GM12878 (cell line): ENCODE data around the gene SAMD15. TPM values are rescaled to one million over a fixed set of nuclear protein-coding genes. Genes with fewer than 3 reads are reported as not detected.

Experiments
- ETV6 ChIP-seq, 2 experiments: fragments of 450-650 bp in 1 of 2; IDR thresholded peaks in 1 of 2; conservative IDR thresholded peaks in 1 of 2; 2 replicates each; pipeline ENCODE4 v1.6.1; 2014; ENCODE audit warnings: antibody characterized with exemption in 1 of 2, borderline replicate concordance in 1 of 2, low read depth in 1 of 2, mild to moderate bottlenecking in 1 of 2, moderate library complexity in 1 of 2
- GABPA ChIP-seq: IDR thresholded peaks from 2 replicates; pipeline ENCODE4 v1.6.1; 2014; ENCODE audit warnings: antibody characterized with exemption, low read depth, mild to moderate bottlenecking, inconsistent platforms
- HDAC2 ChIP-seq: fragments of 200-600 bp; sonication (generic); IDR thresholded peaks from 2 replicates; pipeline ENCODE4 v1.6.1; 2017
- IKZF1 ChIP-seq: fragments of 450-650 bp; conservative IDR thresholded peaks from 2 replicates; pipeline ENCODE4 v1.6.1; 2017; ENCODE audit warnings: antibody characterized with exemption, mild to moderate bottlenecking
- KAT2A ChIP-seq: conservative IDR thresholded peaks from 2 replicates; pipeline ENCODE4 v1.6.1; 2011; ENCODE audit warnings: low read depth, low read length; ENCODE audit not compliant: control insufficient read depth
- NFYA ChIP-seq: IDR thresholded peaks from 2 replicates; pipeline ENCODE4 v1.6.1; 2011; ENCODE audit warnings: low read depth, mild to moderate bottlenecking, low read length, improper control_type of control experiment, borderline replicate concordance
- POLR2AphosphoS5 ChIP-seq: IDR thresholded peaks from 2 replicates; pipeline ENCODE4 v1.6.1; 2011; ENCODE audit warnings: mild to moderate bottlenecking, low read length, inconsistent platforms
- RELA ChIP-seq: fragments of 450-650 bp; IDR thresholded peaks from 2 replicates; pipeline ENCODE4 v1.8.0; 2014; ENCODE audit warnings: borderline replicate concordance; ENCODE audit not compliant: partially characterized antibody
- RFX5 ChIP-seq: IDR thresholded peaks from 2 replicates; pipeline ENCODE4 v1.6.1; 2011; ENCODE audit warnings: low read depth, low read length, improper control_type of control experiment
- SIN3A ChIP-seq: IDR thresholded peaks from 2 replicates; pipeline ENCODE4 v1.6.1; 2012; ENCODE audit warnings: low read depth, low read length, improper control_type of control experiment
- SPI1 ChIP-seq: IDR thresholded peaks from 2 replicates; pipeline ENCODE4 v1.6.1; 2011; ENCODE audit warnings: low read depth, mild to moderate bottlenecking, low read length, moderate library complexity, borderline replicate concordance; ENCODE audit not compliant: insufficient read depth
- SUZ12 ChIP-seq: fragments of 200-600 bp; sonication (generic); IDR thresholded peaks from one replicate; pipeline ENCODE4 v1.6.1; 2018; ENCODE audit warnings: antibody characterized with exemption, mild to moderate bottlenecking; ENCODE audit not compliant: unreplicated experiment
- YBX1 ChIP-seq: fragments of 450-650 bp; IDR thresholded peaks from 2 replicates; pipeline ENCODE4 v1.6.1; 2016; ENCODE audit warnings: antibody characterized with exemption
- ZBED1 ChIP-seq: IDR thresholded peaks from 2 replicates; pipeline ENCODE4 v1.6.1; 2016; ENCODE audit warnings: borderline replicate concordance
- polyA plus RNA-seq, 11 experiments: library from polyadenylated mRNA; depleted of rRNA in 4 of 11; unstranded in 6 of 11; stranded (reverse) in 5 of 11; fragments of >200 nt; fragmentation: Nextera tagmentation in 4 of 11; fragmentation: Illumina TruSeq in 1 of 11; extraction: Ambion mirVana in 4 of 11; extraction: Trizol in 1 of 11; gene quantifications; 1 replicate in 1 of 11; 2 replicates in 10 of 11; pipeline versions ENCODE4 v1.2.1 to v1.2.3, GENCODE V29; 2011 to 2016; ENCODE audit warnings: inconsistent platforms in 2 of 11, missing spikeins in 2 of 11, low read depth in 1 of 11
- total RNA-seq, 4 experiments: library from RNA; depleted of rRNA in 3 of 4; stranded (reverse); fragments of >200 nt in 3 of 4; fragmentation: Illumina TruSeq in 1 of 4; extraction: Trizol in 1 of 4; gene quantifications; 2 replicates each; pipeline versions ENCODE4 v1.2.1 to v1.2.3, GENCODE V29; 2013 to 2021
- TF ChIP-seq, protein P1 (sequence below): fragments of 450-650 bp; IDR thresholded peaks from 2 replicates; pipeline ENCODE4 v1.6.1; 2016; ENCODE audit warnings: mild to moderate bottlenecking, moderate library complexity, borderline replicate concordance
- TF ChIP-seq, protein P2 (sequence below), 3 experiments: IDR thresholded peaks in 2 of 3; conservative IDR thresholded peaks in 1 of 3; 2 replicates each; pipeline ENCODE4 v1.5.1; 2011; ENCODE audit warnings: low read depth in 3 of 3, low read length in 3 of 3, mild to moderate bottlenecking in 3 of 3, control low read depth in 2 of 3, moderate library complexity in 2 of 3, inconsistent platforms in 1 of 3, mixed read lengths in 1 of 3; ENCODE audit not compliant: control insufficient read depth in 2 of 3, insufficient read depth in 1 of 3; ENCODE audit errors: extremely low read depth in 1 of 3
- TF ChIP-seq, protein P3 (sequence below): fragments of 450-650 bp; IDR thresholded peaks from 2 replicates; pipeline ENCODE4 v1.6.1; 2017; ENCODE audit warnings: mild to moderate bottlenecking, low read depth, inconsistent platforms; ENCODE audit not compliant: poor library complexity, severe bottlenecking
- TF ChIP-seq, protein P4 (sequence below): fragments of 450-650 bp; IDR thresholded peaks from 2 replicates; pipeline ENCODE4 v1.6.1; 2017; ENCODE audit warnings: antibody characterized with exemption, mild to moderate bottlenecking, moderate library complexity

Gene SAMD15
- total and polyA plus RNA-seq, 10 of the 15 experiments (the other 5 are each of a cell fraction or from before 2014, with no cell fraction given) = 0.33 to 2.0 (median 0.97) TPM

DNA sequence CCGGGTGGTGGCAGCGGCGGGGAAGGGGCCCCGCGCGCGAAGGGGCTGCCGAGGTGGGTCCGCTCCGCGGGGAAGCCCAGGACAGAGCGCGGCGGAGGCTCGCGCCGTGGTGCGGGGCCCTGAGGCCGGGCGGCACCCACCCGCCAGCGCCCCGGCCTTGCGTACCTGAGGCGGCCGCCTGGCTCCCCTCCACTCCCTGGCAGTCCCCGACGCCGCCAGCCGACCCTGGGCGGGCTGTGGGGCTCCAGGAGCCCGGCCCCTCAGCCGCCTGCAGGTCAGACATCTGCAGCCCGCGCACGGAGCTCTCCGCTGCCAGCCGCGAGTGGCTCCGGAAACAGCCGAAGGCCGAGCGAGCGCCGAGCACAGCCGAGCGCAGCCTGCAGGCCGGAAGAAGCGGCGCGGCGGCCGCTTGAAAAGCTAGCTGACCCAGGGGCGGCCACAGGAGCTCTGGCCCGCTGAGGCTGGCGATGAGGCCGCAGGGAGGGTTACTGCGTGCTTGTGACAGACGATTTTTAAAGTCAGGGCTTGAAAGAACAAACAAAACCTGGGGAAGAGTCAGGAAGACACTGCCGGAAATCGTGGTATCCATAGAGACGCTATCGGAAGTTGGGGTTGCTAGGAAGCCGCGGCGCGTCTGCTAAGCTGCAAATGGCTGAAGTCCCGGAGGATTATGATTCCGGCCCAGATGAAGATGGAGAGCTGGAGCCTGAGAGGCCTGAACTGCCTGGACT lies at the start of gene SAMD15, which contains the start of gene TMED8 (continued):
- TF ChIP-seq, protein P1, sequence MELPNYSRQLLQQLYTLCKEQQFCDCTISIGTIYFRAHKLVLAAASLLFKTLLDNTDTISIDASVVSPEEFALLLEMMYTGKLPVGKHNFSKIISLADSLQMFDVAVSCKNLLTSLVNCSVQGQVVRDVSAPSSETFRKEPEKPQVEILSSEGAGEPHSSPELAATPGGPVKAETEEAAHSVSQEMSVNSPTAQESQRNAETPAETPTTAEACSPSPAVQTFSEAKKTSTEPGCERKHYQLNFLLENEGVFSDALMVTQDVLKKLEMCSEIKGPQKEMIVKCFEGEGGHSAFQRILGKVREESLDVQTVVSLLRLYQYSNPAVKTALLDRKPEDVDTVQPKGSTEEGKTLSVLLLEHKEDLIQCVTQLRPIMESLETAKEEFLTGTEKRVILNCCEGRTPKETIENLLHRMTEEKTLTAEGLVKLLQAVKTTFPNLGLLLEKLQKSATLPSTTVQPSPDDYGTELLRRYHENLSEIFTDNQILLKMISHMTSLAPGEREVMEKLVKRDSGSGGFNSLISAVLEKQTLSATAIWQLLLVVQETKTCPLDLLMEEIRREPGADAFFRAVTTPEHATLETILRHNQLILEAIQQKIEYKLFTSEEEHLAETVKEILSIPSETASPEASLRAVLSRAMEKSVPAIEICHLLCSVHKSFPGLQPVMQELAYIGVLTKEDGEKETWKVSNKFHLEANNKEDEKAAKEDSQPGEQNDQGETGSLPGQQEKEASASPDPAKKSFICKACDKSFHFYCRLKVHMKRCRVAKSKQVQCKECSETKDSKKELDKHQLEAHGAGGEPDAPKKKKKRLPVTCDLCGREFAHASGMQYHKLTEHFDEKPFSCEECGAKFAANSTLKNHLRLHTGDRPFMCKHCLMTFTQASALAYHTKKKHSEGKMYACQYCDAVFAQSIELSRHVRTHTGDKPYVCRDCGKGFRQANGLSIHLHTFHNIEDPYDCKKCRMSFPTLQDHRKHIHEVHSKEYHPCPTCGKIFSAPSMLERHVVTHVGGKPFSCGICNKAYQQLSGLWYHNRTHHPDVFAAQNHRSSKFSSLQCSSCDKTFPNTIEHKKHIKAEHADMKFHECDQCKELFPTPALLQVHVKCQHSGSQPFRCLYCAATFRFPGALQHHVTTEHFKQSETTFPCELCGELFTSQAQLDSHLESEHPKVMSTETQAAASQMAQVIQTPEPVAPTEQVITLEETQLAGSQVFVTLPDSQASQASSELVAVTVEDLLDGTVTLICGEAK = peak; percentile 94
- no peak for TF ChIP-seq RFX5
- no peak for TF ChIP-seq HDAC2
- peak; percentile 89 for TF ChIP-seq GABPA
- no peak for TF ChIP-seq NFYA
- no peak for TF ChIP-seq POLR2AphosphoS5
- TF ChIP-seq YBX1 = no peak
- no peak for TF ChIP-seq SPI1
- TF ChIP-seq, protein P2, sequence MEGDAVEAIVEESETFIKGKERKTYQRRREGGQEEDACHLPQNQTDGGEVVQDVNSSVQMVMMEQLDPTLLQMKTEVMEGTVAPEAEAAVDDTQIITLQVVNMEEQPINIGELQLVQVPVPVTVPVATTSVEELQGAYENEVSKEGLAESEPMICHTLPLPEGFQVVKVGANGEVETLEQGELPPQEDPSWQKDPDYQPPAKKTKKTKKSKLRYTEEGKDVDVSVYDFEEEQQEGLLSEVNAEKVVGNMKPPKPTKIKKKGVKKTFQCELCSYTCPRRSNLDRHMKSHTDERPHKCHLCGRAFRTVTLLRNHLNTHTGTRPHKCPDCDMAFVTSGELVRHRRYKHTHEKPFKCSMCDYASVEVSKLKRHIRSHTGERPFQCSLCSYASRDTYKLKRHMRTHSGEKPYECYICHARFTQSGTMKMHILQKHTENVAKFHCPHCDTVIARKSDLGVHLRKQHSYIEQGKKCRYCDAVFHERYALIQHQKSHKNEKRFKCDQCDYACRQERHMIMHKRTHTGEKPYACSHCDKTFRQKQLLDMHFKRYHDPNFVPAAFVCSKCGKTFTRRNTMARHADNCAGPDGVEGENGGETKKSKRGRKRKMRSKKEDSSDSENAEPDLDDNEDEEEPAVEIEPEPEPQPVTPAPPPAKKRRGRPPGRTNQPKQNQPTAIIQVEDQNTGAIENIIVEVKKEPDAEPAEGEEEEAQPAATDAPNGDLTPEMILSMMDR (IDR thresholded peaks at IDR 0.05 in 2 of 3, conservative IDR thresholded peaks at IDR 0.05 in 1 of 3; ENCODE audit: control insufficient read depth in 2 of 3, extremely low read depth in 1 of 3, insufficient read depth in 1 of 3, low read depth in 3 of 3, low read length in 3 of 3) = peak in 2 of 3 experiments; percentile 25 to 27; a peak in 2 of 6 replicates
- TF ChIP-seq ETV6 (conservative IDR thresholded peaks at IDR 0.05 in 1 of 2, IDR thresholded peaks at IDR 0.05 in 1 of 2; ENCODE audit: borderline replicate concordance in 1 of 2, low read depth in 1 of 2) = no peak
- no peak for TF ChIP-seq ZBED1
- peak; percentile 70 for TF ChIP-seq IKZF1
- TF ChIP-seq SIN3A = peak; percentile 92; the same call in 1 of the 2 replicates
- no peak for TF ChIP-seq RELA
- no peak for TF ChIP-seq KAT2A
- TF ChIP-seq, protein P3, sequence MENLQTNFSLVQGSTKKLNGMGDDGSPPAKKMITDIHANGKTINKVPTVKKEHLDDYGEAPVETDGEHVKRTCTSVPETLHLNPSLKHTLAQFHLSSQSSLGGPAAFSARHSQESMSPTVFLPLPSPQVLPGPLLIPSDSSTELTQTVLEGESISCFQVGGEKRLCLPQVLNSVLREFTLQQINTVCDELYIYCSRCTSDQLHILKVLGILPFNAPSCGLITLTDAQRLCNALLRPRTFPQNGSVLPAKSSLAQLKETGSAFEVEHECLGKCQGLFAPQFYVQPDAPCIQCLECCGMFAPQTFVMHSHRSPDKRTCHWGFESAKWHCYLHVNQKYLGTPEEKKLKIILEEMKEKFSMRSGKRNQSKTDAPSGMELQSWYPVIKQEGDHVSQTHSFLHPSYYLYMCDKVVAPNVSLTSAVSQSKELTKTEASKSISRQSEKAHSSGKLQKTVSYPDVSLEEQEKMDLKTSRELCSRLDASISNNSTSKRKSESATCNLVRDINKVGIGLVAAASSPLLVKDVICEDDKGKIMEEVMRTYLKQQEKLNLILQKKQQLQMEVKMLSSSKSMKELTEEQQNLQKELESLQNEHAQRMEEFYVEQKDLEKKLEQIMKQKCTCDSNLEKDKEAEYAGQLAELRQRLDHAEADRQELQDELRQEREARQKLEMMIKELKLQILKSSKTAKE = no peak
- TF ChIP-seq SUZ12 = no peak
- TF ChIP-seq, protein P4, sequence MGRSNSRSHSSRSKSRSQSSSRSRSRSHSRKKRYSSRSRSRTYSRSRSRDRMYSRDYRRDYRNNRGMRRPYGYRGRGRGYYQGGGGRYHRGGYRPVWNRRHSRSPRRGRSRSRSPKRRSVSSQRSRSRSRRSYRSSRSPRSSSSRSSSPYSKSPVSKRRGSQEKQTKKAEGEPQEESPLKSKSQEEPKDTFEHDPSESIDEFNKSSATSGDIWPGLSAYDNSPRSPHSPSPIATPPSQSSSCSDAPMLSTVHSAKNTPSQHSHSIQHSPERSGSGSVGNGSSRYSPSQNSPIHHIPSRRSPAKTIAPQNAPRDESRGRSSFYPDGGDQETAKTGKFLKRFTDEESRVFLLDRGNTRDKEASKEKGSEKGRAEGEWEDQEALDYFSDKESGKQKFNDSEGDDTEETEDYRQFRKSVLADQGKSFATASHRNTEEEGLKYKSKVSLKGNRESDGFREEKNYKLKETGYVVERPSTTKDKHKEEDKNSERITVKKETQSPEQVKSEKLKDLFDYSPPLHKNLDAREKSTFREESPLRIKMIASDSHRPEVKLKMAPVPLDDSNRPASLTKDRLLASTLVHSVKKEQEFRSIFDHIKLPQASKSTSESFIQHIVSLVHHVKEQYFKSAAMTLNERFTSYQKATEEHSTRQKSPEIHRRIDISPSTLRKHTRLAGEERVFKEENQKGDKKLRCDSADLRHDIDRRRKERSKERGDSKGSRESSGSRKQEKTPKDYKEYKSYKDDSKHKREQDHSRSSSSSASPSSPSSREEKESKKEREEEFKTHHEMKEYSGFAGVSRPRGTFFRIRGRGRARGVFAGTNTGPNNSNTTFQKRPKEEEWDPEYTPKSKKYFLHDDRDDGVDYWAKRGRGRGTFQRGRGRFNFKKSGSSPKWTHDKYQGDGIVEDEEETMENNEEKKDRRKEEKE = no peak
